ENCODE results near the gene RTN4.
"Not testable (repeated sequence)": the region's sequence is repeated elsewhere in the genome, so short reads cannot be mapped to it uniquely, and the experiment has no call there.

The RTN4 gene

GRCh38 chr2:55006306-55006705 is 43.9 kb downstream of the RTN4 start:
- DNase-seq (ENCODE audit: low read depth): no peak

GRCh38 chr2:55003706-55004639 is 46.3 kb downstream of the RTN4 start:
- no peak for DNase-seq (ENCODE audit: low read depth)

GRCh38 chr2:55001716-55002115 is 48.5 kb downstream of the RTN4 start:
- no peak for DNase-seq (ENCODE audit: low read depth)

DNA sequence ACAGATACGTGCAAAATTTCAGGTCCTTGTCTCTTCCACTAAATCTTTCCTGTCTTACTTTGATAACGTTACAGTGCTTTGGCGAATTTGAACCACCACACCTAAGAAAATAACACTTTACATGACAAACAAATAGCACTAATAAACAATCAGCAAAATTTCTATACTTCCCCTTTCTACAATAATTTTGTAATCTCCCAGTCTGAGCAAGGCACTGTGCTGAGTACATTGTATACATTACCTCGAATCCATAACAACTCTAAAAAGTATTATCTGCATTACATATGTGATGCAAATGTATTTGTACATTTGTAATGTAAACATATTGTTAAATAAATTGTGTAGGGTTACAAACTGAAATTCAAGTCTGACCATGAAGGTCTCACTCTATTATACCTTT is 49.9 kb downstream of the RTN4 start:
- DNase-seq (ENCODE audit: low read depth): no peak

DNA sequence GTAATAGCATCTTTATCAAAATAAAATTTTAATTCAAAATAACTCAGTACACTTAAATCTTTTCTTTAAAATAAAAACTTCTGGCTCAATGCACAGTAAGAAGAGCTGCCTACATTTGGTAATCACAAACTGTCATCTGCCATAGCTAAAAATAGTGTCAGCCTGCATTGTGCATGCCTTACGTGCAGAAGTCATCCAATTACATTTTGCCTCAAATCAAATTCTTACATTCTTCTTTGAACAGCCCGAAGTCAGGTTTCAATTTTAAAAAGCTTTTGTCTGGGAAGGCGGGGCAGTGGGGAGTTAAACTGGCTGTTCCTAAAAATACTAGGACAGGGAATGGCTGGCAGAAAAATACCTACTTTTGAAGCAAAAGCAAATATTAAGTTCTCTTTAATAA is 51.1 kb downstream of the RTN4 start:
- no peak for DNase-seq (ENCODE audit: low read depth)

DNA sequence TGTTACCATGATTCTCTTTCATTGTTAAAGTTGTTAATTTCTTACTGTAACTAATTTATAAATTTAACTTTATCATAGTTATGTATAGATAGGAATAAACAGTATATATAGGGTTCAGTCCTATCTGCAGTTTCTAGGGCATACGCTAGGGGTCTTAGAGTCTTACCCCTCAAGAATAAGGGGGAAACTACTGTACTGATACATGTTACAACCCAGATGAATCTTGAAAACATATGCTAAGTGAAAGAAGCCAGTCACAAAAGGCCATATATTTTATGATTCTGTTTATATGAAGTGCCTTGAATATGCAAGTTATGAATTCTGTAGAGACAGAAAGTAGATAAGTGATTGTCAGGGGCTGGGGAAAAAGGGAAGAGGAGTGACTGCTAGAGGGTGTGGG is 52.4 kb downstream of the RTN4 start:
- DNase-seq (ENCODE audit: low read depth): no peak

DNA sequence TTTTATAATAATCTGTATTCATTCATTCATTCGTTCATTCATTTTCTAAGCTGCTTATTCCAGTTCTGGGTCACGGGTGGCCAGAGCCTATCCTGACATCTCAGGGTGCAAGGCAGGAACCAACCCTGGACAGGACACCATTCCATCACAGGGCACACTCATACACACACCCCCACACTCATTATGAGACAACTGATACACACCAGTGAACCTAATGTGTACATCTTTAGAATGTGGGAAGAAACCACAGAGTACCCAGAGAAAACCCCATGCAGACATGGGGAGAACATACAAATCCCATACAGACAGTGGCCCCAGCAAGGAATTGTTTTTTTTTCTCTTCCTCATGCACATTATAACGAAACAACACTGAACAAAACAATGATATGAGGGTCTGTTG is 54.7 kb downstream of the RTN4 start:
- DNase-seq (ENCODE audit: low read depth): no peak

DNA sequence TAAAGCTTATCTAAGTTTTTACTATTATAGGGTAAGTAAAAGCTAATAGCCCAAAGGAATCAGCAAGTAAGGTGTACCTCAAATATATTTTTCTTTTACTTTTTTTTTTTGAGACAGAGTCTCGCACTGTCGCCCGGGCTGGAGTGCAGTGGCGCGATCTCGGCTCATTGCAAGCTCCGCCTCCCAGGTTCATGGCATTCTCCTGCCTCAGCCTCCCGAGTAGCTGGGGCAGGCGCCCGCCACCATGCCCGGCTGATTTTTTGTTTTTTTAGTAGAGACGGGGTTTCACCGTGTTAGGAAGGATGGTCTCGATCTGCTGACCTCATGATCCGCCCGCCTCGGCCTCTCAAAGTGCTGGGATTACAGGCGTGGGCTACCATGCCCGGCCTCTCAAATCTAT is 59.6 kb downstream of the RTN4 start:
- DNase-seq (ENCODE audit: low read depth): not testable (repeated sequence)

- DNase-seq (ENCODE audit: low read depth): no peak
Observed at GRCh38 chr2:54988612-54989011, 61.6 kb downstream of the RTN4 start.

GRCh38 chr2:54986264-54986663 is 64.0 kb downstream of the RTN4 start:
- DNase-seq (ENCODE audit: low read depth): no peak

DNA sequence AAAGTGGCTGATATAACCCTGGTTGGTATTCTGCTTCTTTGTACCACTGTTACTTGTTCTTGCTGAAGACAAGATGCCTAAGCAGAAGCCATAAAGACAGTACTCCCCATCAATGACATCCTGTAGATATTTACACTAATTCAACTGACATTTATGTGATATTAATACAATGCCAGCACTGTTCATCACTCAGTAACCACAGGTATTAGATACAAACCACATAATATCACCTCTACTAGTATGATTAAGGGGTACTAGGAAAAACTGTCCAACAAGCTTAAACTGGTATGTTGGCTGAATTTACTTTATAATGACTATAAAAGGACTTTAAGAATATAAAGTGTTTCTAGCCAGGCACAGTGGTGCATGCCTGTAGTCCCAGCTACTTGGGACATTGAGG is 65.8 kb downstream of the RTN4 start:
- no peak for DNase-seq (ENCODE audit: low read depth)

GRCh38 chr2:54983345-54984220 is 66.7 kb downstream of the RTN4 start:
- DNase-seq (ENCODE audit: low read depth): no peak

DNA sequence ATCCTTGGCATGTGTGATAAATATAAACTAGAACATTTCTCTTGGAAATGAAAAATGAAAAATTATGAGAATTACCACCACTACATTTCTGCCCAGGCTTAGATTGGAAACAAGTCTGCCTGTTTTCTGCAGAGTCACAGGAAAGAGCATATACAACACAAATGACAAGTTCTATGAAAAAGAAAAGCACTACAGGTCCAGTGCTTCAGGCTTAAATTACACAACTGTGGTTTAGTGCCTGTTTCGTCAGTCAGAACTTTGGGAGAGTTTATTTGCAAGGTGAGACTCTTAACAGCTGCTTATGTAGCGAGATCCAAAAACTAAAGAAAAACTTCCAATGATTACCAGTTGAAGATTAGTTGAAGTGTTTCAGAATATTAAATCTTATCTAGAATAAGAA is 68.9 kb downstream of the RTN4 start:
- DNase-seq (ENCODE audit: low read depth): no peak

DNA sequence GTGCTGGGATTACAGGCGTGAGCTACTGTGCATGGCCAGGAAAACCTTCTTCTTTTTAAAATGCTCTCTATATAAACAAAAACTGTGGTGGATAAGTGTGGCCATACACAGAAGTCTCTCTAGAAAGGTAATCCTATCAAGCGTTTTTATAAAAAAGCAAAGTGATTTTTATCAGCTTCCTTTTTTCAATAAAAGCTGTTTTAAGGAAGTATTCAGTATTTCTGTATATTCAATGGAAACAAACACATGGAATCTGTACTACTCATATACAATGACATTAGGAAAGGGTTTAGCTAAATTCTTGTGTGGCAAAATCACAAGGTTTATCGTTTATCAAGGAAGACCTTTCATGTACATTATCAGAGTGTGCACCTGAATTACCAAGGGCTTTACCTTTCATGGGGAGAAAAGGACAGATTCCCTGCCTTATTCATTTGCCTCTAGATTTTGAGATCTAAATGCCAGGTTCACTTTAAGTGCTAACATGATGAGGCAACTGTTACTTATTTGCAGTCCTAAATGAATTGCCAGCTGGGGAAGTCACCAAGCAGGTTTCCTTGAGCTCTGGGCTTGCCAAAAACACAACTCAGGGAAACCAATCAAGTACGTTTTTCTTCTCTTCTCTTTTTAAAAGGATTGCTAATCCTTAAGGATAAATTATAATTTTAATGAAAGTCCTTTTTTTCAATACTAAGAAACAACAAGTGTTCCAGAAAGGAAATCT is 70.8 kb downstream of the RTN4 start:
- no peak for DNase-seq (ENCODE audit: low read depth)

GRCh38 chr2:54977149-54977548 is 73.1 kb downstream of the RTN4 start:
- DNase-seq (ENCODE audit: low read depth): no peak

- DNase-seq (ENCODE audit: low read depth): no peak
Observed at GRCh38 chr2:54975598-54976492, 74.4 kb downstream of the RTN4 start.

GRCh38 chr2:54975175-54975574 is 75.1 kb downstream of the RTN4 start:
- DNase-seq (ENCODE audit: low read depth): no peak

DNA sequence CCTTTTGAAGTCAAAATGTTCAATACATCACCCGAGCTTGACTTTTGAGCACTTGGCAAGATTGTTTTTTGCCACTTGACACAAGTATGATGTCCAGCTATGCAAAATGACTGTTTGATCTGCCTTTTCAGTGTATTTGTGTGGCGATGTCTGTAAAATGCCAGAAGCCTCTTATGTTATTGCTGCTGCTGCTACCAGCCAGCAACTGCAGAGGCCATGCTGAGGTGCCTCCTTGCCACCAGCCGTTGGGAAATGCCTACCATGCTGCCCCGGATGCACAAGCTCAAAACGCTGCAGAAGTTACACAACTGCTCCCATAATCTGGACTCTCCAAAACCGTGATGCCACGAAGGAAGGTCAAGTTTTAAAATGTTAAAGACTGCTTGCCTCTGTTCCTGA is 80.3 kb downstream of the RTN4 start:
- DNase-seq (ENCODE audit: low read depth): no peak

GRCh38 chr2:54969295-54969939 is 80.8 kb downstream of the RTN4 start:
- DNase-seq (ENCODE audit: low read depth): no peak

DNA sequence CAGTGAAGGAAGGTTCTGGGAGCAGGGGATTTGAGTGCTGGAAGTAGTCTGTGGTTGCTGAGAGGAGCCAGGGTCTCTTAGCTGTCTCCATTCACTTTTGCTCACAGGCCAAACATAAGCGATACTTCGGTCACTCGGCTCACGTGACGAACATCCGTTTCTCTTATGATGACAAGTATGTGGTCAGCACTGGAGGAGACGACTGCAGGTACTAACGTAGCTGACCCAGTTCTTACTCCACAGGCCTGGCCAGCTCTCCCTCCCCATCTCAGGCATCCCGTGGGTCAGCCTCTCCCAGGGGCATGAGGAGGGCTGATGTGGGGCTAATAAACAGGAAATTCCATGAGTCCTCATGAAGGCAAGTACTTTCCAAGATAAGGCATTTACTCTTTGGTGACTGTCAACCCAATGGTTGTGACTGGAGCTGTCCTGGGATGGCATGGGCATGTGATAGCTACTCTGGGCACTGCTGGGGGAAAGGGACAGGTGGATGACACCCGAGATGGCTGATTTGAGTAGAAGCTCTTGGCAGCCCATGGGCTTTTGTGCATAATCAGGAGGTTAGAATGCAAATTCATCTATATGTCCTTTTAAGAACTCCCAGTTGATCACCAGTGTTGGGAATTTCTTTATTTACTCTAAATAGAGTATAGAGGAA is 81.6 kb downstream of the RTN4 start:
- DNase-seq (ENCODE audit: low read depth): no peak
